Smooth muscle cell (in vitro differentiated cells): ENCODE measurements around the gene EEF2KMT. TPM values are rescaled to one million over a fixed set of nuclear protein-coding genes. Genes with fewer than 3 reads are reported as not detected.

Experiments
- DNase-seq: peaks from one replicate; lab custom pipeline; 2025; ENCODE audit not compliant: unreplicated experiment; lab: John Stamatoyannopoulos, UW
- H2AFZ ChIP-seq: fragments of 200-600 bp; sonication (generic); 2 replicates; pipeline ENCODE4 v1.6.0; 2016; ENCODE audit warnings: antibody characterized with exemption, low read depth, mild to moderate bottlenecking
- H3F3A ChIP-seq: fragments of 200-600 bp; sonication (generic); 2 replicates; pipeline ENCODE4 v1.6.0; 2017; ENCODE audit warnings: antibody characterized with exemption, low read depth
- H3K27ac ChIP-seq: fragments of 200-600 bp; sonication (generic); 2 replicates; pipeline ENCODE4 v1.5.1; 2016; ENCODE audit warnings: low read depth, mild to moderate bottlenecking
- H3K27me3 ChIP-seq: fragments of 200-600 bp; sonication (generic); 2 replicates; pipeline ENCODE4 v1.6.1; 2016; ENCODE audit warnings: low read depth, mild to moderate bottlenecking
- H3K36me3 ChIP-seq: fragments of 200-600 bp; sonication (generic); 2 replicates; pipeline ENCODE4 v1.5.1; 2016; ENCODE audit warnings: low read depth
- H3K4me1 ChIP-seq: fragments of 200-600 bp; sonication (generic); 2 replicates; pipeline ENCODE4 v1.5.1; 2016; ENCODE audit warnings: low read depth
- H3K4me2 ChIP-seq: fragments of 200-600 bp; sonication (generic); 2 replicates; pipeline ENCODE4 v1.6.0; 2016; ENCODE audit warnings: mild to moderate bottlenecking
- H3K4me3 ChIP-seq: fragments of 200-600 bp; sonication (generic); 2 replicates; pipeline ENCODE4 v1.5.1; 2016; ENCODE audit warnings: mild to moderate bottlenecking
- H3K79me2 ChIP-seq: fragments of 200-600 bp; sonication (generic); 2 replicates; pipeline ENCODE4 v1.6.0; 2016; ENCODE audit warnings: low read depth, mild to moderate bottlenecking
- H3K9ac ChIP-seq: fragments of 200-600 bp; sonication (generic); 2 replicates; pipeline ENCODE4 v1.6.0; 2016; ENCODE audit warnings: low read depth
- H3K9me3 ChIP-seq: fragments of 200-600 bp; sonication (generic); replicated peaks from 2 replicates; pipeline ENCODE4 v1.5.1; 2016; ENCODE audit warnings: low read depth
- H4K20me1 ChIP-seq: fragments of 200-600 bp; sonication (generic); 2 replicates; pipeline ENCODE4 v1.6.0; 2016; ENCODE audit warnings: low read depth
- CTCF ChIP-seq: fragments of 200-600 bp; sonication (generic); IDR thresholded peaks from 2 replicates; pipeline ENCODE4 v1.5.1; 2017; ENCODE audit warnings: borderline replicate concordance, mild to moderate bottlenecking, antibody characterized with exemption; ENCODE audit not compliant: insufficient read depth, poor library complexity, severe bottlenecking
- WGBS: methylation state at CpG from one replicate; pipeline ENCODE4 v1.1.7; 2016; ENCODE audit warnings: low lambda C conversion rate; 5-methylcytosine and 5-hydroxymethylcytosine counted together
- polyA plus RNA-seq: library from polyadenylated mRNA; unstranded; fragments of >200 nt; fragmentation: Nextera tagmentation; extraction: Ambion mirVana; gene quantifications from 2 replicates; pipeline ENCODE4 v1.2.1, GENCODE V29; 2016
- total RNA-seq: library from RNA; depleted of rRNA; stranded (reverse); fragments of >200 nt; gene quantifications from 2 replicates; pipeline ENCODE4 v1.2.3, GENCODE V29; 2014

The EEF2KMT gene
- total and polyA plus RNA-seq, 2 experiments from 2014 or later, result 6.2 to 9.9 TPM

- Histone ChIP-seq H2AFZ (no peak overlapping the region), H3K27ac (no peak overlapping the region), H3K4me1 (peaks cover 3% of the 10 kb centered on the region), H3K4me3 (no peak overlapping the region), H4K20me1 (peaks cover 8% of the 10 kb centered on the region), H3K36me3 (no peaks in the 10 kb centered on the region), H3K79me2 (peaks cover 4% of the 10 kb centered on the region), H3K27me3 (no peaks in the 10 kb centered on the region), H3K9me3 (no peaks in the 10 kb centered on the region), H3F3A (peaks cover 4% of the 10 kb centered on the region), H3K9ac (no peak overlapping the region), H3K4me2 (no peak overlapping the region)
- WGBS, result 86% methylated on average over 2 of the region's 2 CpGs
- DNase-seq, result no peak
- TF ChIP-seq CTCF, result no peak
These were observed 24.3 kb downstream of the EEF2KMT start for GRCh38 chr16:5073279-5073629.

- Histone ChIP-seq H3K4me1 (peaks cover 3% of the 10 kb centered on the region), H3K4me2 (peak overlapping the region; percentile 92), H2AFZ (peak overlapping the region; percentile 96), H3F3A (peaks cover 4% of the 10 kb centered on the region), H3K27ac (peak overlapping the region; percentile 54), H4K20me1 (peaks cover 8% of the 10 kb centered on the region), H3K27me3 (no peaks in the 10 kb centered on the region), H3K9me3 (no peaks in the 10 kb centered on the region), H3K9ac (peak overlapping the region; percentile 83), H3K36me3 (no peaks in the 10 kb centered on the region), H3K4me3 (peak overlapping the region; percentile 72), H3K79me2 (peaks cover 4% of the 10 kb centered on the region)
- no peak for TF ChIP-seq CTCF
- 58% methylated on average over 12 of the region's 12 CpGs for WGBS
- no peak for DNase-seq
These were observed 25.0 kb downstream of the EEF2KMT start for GRCh38 chr16:5072334-5073278.

- Histone ChIP-seq H3K4me2 (peak within 1 kb of the TSS; percentile 92), H3K4me3 (peak within 1 kb of the TSS; percentile 72), H3K4me1 (peaks cover 3% of the 10 kb centered on the region), H4K20me1 (peaks cover 8% of the 10 kb centered on the region), H3K79me2 (peaks cover 4% of the 10 kb centered on the region), H3K9ac (peak within 1 kb of the TSS; percentile 83), H3K27me3 (no peaks in the 10 kb centered on the region), H3K9me3 (no peaks in the 10 kb centered on the region), H3F3A (peaks cover 4% of the 10 kb centered on the region), H3K27ac (peak within 1 kb of the TSS; percentile 54), H2AFZ (peak within 1 kb of the TSS; percentile 96), H3K36me3 (no peaks in the 10 kb centered on the region)
- DNase-seq, result peak; percentile 69
- no peak for TF ChIP-seq CTCF
- WGBS, result under 1% methylated on average over 51 of the region's 53 CpGs
These were observed 25.8 kb downstream of the EEF2KMT start, which contains the start of gene ALG1 for GRCh38 chr16:5071681-5072333. Gene ALG1 (plus strand): TSS chr16:5071843. CDS start chr16:5071850, 7 bp downstream.
